Body of pancreas (tissue), 4 donors: ENCODE results near the gene TMEM233.

ENCODE experiments used
- POLR2A ChIP-seq, 3 donors: fragments of 450-650 bp; IDR thresholded peaks; one replicate each; pipeline ENCODE4 v1.6.1; 2016; ENCODE audit warnings: antibody characterized with exemption in 3 of 3, mild to moderate bottlenecking in 2 of 3
- TF ChIP-seq, protein P1 (sequence below), 7 experiments: fragments of 450-650 bp in 4 of 7; fragments of 200-600 bp in 3 of 7; sonication (generic) in 3 of 7; IDR thresholded peaks; one replicate each; pipeline ENCODE4 v1.5.1; 2016 to 2019; ENCODE audit warnings: antibody characterized with exemption in 7 of 7

DNA sequence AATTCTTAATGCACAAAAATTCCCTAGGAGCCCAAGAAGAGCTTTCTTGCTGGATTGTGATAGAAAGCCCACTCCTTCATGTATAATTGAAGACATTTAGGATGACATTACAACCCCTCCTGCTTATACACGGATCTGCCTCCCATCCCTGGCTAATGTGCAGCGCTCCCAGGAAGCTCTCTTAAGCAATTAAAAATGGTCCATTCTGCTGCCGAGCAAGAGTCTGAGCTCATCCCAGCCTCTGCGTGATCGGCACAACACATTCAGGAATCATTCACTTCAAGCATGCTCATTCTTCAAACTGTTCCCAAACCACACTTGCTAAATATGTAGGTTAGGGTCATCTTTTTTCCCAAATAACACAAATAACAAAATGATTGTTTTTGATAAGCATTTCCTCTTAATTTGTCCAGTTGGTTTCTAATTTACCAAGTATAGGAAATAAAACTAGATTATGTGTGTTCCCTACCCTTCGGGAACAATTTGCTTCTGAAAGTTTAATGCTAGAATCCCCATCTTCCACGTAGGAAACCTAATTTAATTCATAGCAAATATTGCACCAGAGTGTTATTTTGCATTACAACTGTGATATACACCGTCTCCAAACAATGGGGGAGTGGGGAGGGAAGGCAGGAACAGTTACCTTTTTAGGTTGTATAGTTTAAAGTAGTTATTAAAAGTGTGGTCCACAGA is 17.3 kb upstream of the TMEM233 start:
- TF ChIP-seq, protein P1, sequence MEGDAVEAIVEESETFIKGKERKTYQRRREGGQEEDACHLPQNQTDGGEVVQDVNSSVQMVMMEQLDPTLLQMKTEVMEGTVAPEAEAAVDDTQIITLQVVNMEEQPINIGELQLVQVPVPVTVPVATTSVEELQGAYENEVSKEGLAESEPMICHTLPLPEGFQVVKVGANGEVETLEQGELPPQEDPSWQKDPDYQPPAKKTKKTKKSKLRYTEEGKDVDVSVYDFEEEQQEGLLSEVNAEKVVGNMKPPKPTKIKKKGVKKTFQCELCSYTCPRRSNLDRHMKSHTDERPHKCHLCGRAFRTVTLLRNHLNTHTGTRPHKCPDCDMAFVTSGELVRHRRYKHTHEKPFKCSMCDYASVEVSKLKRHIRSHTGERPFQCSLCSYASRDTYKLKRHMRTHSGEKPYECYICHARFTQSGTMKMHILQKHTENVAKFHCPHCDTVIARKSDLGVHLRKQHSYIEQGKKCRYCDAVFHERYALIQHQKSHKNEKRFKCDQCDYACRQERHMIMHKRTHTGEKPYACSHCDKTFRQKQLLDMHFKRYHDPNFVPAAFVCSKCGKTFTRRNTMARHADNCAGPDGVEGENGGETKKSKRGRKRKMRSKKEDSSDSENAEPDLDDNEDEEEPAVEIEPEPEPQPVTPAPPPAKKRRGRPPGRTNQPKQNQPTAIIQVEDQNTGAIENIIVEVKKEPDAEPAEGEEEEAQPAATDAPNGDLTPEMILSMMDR (IDR thresholded peaks at IDR 0.05), result no peak
- no peak for TF ChIP-seq POLR2A (IDR thresholded peaks at IDR 0.05)
